Measurements from ENCODE around the gene TTC39A.

Gene TTC39A

DNA sequence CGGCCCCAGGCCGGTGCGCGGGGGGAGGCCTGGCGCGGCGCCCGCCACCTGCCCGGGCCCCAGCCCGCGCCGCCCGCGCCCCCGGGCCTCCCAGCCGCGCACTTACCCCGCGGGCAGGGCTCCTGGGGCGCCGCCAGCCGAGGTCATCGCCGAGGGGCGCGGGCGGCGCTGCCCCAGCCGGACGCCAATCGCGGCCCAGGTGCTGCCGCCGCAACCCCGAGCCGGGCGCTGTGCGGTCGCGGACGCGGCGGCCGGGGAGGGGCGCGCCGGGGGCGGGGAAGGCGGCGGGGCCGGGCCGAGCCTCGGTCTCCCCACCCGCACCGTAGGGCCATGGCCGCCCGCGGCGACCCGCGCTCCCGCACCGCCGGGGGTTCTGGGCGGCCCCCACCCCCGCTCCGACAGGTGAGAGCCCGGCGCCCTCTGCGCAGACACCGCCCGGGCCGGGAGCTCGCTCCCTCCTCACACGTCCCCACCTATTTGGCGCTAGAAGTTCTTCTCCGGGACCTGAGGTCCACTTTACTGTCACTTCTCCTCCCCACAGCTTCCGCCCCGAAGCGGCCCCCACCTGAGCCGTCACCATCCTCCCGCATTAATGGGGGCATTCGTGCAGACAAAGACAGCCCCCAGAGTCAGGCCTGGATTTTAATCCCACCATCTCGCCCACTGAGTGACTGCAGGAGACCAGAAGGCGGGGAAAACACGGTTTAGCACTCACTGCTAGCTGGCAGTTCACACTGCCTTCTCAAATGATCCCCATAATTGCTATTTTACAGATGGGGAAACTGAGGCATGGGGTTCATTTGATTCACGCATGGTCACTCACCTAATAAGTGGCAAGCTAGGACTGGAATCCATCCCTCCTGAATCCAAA is at the start of gene TTC39A:
Gene TTC39A, minus strand, starts transcription at position 232 of the 871 bp plus-strand sequence. Its CDS starts 85 bp downstream, at position 147.
- DNase-seq: no peak

GRCh38 chr1:51378871-51379270 is 48.5 kb upstream of the TTC39A start:
- no peak for DNase-seq

- no peak for DNase-seq
These were observed 43.5 kb upstream of the TTC39A start for GRCh38 chr1:51373898-51374297.

DNA sequence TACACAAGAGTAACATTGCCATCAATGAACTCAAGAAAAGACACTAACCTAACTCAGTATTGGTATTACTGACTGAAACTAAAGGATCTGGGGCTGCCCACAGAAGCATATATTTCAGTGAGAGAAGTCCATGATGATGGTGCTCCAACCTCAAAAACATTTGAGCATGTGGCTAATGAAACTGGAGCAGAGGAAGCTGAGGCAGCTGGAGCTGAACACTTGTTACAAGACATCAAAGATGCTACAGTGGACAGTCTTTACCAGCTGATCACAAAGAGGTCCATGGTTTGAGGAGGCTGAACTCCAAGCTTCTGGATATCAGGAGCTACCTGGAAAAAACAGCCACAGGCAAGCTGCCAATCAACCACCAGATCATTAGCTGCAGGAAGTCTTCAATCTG is 42.2 kb upstream of the TTC39A start:
- no peak for DNase-seq

- no peak for DNase-seq
These were observed 38.8 kb upstream of the TTC39A start for GRCh38 chr1:51369171-51369570.

DNA sequence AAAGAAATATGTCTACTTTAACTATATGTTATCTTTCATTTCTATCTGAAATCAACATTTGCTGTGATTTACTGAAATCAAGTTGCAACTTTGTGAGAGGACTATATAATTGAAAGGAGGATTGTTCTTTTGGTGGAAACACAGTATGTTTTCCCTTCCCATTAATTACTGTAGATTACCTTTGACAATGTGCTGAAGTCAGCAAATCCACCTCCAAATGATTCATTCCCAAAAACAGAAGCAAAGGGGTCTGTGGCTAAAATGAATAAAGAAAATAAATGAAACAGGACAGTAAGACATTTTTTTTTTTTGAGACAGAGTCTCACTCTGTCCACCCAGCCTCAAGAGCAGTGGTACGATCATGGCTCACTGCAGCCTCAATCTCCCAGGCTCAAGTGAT is 35.4 kb upstream of the TTC39A start:
- DNase-seq: no peak

DNA sequence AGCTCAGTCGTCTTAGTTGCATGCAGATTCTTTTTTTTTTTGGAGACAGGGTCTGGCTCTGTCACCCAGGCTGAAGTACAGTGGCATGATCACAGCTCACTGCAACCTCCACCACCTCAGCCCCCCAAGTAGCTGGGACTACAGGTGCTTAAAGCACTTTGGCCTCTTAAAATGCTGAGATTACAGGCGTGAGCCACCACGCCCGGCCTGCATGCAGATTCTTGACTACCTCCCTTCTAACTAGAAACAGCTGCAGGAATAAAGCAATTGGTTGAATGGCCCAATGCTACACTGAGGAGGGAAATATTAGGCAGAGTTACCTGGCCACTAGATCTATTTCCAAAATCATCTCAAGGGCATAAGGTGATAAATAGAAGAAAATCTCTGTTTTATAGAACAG is 29.5 kb upstream of the TTC39A start:
- DNase-seq: no peak

DNA sequence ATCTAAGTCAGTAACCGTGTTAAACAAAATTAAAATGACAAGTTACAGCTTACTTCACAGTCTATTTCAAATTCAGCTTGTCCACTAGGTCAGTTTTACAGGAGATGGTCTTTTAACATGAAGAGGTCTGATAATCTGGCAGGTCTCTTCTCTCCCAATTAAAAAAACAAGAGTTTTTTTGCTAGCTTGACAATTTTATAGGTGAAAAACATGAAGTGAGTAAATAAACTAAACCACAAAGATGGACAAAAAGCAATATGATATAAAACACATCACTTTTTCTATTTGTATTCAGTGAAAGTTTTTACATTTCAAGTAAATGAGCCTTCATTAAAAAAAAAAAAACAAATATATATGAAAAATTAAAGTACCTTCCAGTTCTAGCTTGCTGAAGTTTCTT is 25.0 kb upstream of the TTC39A start:
- DNase-seq: no peak

DNA sequence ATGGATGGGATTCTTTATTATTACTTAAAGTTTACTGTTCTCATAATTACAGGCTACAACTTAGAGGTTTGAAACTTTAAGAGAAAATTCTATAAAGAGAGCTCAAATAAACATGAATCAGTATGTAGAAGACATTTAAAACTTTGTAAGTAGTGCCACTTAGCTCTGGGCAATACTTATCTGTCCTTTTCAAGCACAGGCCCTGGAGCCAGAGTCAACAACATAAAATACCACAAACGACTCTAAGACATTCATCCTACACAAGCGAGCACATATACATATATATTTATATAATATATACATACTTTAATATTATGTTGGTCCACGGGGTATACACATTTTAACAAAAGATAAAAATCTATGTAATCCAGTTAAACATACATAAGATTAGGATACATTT is 24.1 kb upstream of the TTC39A start:
- no peak for DNase-seq

DNA sequence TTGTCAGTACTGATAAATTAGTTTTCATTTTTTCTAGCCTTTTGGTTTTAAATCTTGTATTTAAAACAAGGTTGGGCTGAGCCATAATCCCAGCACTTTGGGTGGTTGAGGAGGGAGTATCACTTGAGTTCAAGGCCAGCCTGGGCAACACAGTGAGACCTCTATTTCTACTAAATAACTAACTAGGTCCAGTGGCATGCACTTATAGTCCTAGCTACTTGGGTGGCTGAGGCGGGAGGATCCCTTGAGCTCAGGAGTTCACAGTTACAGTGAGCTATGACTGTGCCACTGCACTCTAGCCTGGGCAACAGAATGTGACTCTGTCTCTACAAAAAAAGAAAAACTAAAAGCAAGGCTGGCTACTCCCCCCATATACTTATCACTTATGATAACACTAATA is 21.5 kb upstream of the TTC39A start:
- no peak for DNase-seq

DNA sequence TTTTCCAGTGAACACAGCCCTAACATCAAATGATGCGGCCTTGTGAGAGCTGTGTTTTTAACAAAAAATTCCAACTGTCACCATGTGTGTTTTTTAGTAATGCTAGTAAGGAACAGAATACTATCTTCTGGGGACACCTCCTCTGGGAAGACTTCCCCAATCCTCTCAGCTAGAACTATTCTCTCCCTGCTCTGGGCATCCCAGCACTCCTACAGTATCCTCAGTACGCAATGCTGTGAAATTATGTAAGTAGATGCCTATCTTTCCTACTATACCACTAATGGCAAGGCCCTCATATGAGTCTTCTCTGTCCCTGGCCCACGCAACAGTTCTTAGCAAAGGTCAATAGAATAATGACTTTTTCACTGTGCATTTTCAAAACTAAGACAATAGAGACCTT is 19.5 kb upstream of the TTC39A start:
- DNase-seq: no peak

- DNase-seq: no peak
These were observed 17.8 kb upstream of the TTC39A start for GRCh38 chr1:51348147-51348527.

DNA sequence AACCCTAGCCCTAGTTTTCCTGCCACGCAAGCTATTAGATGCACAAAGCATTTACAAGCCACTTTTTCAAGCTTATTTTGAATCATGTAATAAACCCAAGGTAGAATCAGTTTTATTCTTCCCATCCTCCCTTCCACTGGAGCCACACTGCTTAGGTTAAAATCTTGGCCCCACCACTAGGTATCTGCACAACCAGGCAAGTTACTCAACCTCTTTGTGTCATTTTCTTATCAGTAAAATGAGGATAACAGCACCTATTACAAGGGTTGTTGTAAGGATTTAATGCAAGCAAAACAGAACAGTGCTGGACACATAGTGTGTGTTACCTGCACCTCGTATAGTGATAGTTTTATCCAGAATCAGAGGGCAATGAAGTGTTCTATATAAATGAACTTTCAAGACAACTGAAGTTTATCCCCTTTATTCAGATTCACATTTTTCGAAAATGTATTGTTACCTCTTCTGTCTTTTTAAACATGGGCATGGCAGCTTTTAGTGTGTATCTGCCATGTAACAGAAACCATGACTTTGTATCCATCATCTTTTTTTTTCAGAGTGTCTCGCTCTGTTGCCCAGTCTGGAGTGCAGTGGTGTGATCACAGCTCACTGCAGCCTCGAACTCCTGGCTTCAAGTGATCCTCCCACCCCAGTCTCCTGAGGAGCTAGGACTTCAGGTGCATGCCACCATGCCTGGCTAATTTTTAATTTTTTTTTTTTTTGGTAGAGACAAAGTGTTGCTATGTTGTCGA is 17.2 kb upstream of the TTC39A start:
- no peak for DNase-seq

- DNase-seq: no peak
These were observed 16.0 kb upstream of the TTC39A start for GRCh38 chr1:51346086-51346942.

DNA sequence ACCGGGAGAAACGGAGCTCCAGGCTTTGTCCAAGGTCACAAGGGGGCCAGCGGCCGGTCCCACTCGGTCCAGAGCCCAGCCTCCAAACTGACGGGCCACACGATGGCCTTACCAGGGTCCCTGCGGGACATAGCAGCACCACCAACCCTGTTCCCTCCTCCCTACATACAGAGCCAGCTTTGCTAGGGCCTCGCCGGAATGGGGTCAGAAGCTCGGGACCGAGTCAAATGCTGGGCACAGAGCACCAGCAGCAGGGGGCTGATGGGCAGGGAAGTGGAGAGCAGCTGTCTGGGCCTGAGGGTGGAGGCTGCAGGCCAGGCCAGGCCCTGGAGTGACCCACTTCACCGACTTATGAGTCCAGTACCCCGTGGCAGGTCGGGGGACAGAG is 14.9 kb upstream of the TTC39A start:
- DNase-seq: no peak

DNA sequence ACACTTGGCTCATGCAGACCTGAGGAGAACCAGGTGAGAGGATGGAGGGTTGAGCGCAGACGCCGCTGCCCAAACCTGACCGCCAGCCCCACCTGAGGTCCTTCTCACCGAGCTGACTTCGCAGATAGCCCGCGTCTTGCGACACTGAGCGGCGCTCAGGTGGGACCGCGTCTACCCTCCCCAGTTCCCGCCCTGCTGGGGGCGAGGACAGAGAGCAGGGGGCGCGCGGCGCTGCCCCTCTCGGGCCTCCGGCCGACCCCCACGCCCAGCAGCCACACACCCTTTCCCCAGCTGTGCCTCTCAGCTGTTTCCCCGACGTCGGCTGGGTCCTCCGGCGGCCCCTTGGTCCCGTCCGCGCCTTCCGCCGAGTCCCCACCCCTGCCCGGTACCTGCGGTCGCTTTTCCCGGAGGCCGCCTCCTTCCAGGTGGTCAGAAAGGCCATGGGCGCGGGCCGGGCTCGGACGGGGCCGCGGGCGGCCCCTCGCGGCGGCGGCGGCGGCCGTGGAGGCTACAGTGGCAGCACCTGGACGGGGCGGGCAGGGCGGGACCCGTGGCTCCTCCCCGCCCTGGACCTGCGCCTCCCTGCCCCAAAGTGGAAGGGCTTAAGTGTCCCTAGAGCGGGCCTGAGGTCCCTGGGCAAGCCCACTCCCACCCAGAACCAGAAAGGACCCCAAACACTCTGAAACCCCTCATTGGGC is 14.4 kb upstream of the TTC39A start:
- DNase-seq: no peak

GRCh38 chr1:51344276-51344601 is 13.9 kb upstream of the TTC39A start:
- DNase-seq: no peak

GRCh38 chr1:51343624-51344023 is 13.3 kb upstream of the TTC39A start:
- no peak for DNase-seq

GRCh38 chr1:51342591-51343206 is 12.3 kb upstream of the TTC39A start:
- DNase-seq: no peak

GRCh38 chr1:51341876-51342496 is 11.6 kb upstream of the TTC39A start:
- DNase-seq: no peak

GRCh38 chr1:51340380-51340779 is 10.0 kb upstream of the TTC39A start:
- DNase-seq: no peak

DNA sequence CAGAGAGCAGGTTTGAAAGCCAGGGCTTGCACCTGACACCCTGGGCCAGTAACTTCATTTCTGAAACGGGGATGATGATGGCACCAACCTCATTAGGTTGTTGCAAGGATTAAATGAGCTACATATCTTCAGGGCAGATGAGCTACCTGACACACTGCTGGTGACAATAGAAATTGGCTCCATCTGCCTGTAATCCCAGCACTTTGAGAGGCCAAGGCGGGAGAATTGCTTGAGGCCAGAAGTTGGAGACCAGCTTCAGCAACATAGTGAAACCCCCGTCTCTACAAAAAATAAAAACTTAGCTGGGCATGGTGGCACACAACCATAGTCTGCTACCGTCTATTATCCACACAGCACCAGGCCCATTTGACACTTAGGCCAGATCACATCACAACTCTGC is 6.3 kb upstream of the TTC39A start:
- no peak for DNase-seq

Data from GDM1 (cell line).